Panc1 (cell line): Measurements from ENCODE around the gene ACSL5.

ENCODE experiments used
- POLR2AphosphoS5 ChIP-seq: IDR thresholded peaks from 2 replicates; pipeline ENCODE4 v1.6.1; 2012; ENCODE audit warnings: mild to moderate bottlenecking, low read depth, low read length, moderate library complexity
- REST ChIP-seq, 2 experiments: IDR thresholded peaks; 2 replicates each; pipeline ENCODE4 v1.6.1; 2011 to 2012; ENCODE audit warnings: low read depth in 2 of 2, control low read depth in 1 of 2, low read length in 1 of 2, mild to moderate bottlenecking in 1 of 2, moderate library complexity in 1 of 2; ENCODE audit not compliant: insufficient read depth in 1 of 2
- SIN3A ChIP-seq: IDR thresholded peaks from 2 replicates; pipeline ENCODE4 v1.6.1; 2012; ENCODE audit warnings: low read depth, mild to moderate bottlenecking, low read length, moderate library complexity, borderline replicate concordance; ENCODE audit not compliant: insufficient read depth
- TCF7L2 ChIP-seq: IDR thresholded peaks from 2 replicates; pipeline ENCODE4 v1.6.1; 2011; ENCODE audit warnings: mild to moderate bottlenecking, low read depth, low read length, inconsistent platforms
- TF ChIP-seq, protein P1 (sequence below): fragments of 450-650 bp; IDR thresholded peaks from 2 replicates; pipeline ENCODE4 v1.5.1; 2017; ENCODE audit warnings: mild to moderate bottlenecking

- TF ChIP-seq, protein P1, sequence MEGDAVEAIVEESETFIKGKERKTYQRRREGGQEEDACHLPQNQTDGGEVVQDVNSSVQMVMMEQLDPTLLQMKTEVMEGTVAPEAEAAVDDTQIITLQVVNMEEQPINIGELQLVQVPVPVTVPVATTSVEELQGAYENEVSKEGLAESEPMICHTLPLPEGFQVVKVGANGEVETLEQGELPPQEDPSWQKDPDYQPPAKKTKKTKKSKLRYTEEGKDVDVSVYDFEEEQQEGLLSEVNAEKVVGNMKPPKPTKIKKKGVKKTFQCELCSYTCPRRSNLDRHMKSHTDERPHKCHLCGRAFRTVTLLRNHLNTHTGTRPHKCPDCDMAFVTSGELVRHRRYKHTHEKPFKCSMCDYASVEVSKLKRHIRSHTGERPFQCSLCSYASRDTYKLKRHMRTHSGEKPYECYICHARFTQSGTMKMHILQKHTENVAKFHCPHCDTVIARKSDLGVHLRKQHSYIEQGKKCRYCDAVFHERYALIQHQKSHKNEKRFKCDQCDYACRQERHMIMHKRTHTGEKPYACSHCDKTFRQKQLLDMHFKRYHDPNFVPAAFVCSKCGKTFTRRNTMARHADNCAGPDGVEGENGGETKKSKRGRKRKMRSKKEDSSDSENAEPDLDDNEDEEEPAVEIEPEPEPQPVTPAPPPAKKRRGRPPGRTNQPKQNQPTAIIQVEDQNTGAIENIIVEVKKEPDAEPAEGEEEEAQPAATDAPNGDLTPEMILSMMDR = no peak
- TF ChIP-seq POLR2AphosphoS5 = no peak
- TF ChIP-seq REST (IDR thresholded peaks at IDR 0.05; ENCODE audit: insufficient read depth in 1 of 2, low read depth in 2 of 2, low read length in 1 of 2) = no peak
- TF ChIP-seq TCF7L2 = no peak
- TF ChIP-seq SIN3A = no peak
Measured at GRCh38 chr10:112433136-112433535, 59.2 kb downstream of the ACSL5 start.
